Right ventricle myocardium inferior (tissue), 1 donor: ENCODE data around the gene SDK2. TPM values are rescaled to one million over a fixed set of nuclear protein-coding genes. Genes with fewer than 3 reads are reported as not detected.
"Not testable (repeated sequence)": the region's sequence is repeated elsewhere in the genome, so short reads cannot be mapped to it uniquely, and the experiment has no call there.

Experiments
- ATAC-seq: fragments of 200-7000 bp; cut with Tn5 transposase; one replicate; pipeline ENCODE4 v1.9.1; 2020; ENCODE audit warnings: mild to moderate bottlenecking, moderate library complexity
- DNase-seq: peaks from one replicate; pipeline ENCODE4 v3.0.0; 2021; ENCODE audit errors: missing footprints
- intact Hi-C: fragments of 100-400 bp; cut with DNase I; formaldehyde crosslinking; loops from one replicate; pipeline ENCODE4 v1.11.0; 2022
- total RNA-seq: library from RNA; stranded (reverse); fragmentation: NEBNext Ultra II Directional; extraction: Animal tissue kit (Norgen Biotek cat#: 25700); gene quantifications from one replicate; pipeline ENCODE4 v1.2.1, GENCODE V29; 2021
- donor health status: DM: no; HTN: yes; CAD: no; lungs with severe emphysema.

SDK2 gene
- total RNA-seq, 1 donor from 2014 or later, result 1.6 TPM

GRCh38 chr17:73308959-73309358 lies 335.3 kb downstream of the SDK2 start:
- DNase-seq, ATAC-seq: not testable (repeated sequence)
- intact Hi-C loops, result loop anchor here (2.0 kb wide), 1 partner anchor 16 kb away; no protein-coding TSS in a partner anchor

DNA sequence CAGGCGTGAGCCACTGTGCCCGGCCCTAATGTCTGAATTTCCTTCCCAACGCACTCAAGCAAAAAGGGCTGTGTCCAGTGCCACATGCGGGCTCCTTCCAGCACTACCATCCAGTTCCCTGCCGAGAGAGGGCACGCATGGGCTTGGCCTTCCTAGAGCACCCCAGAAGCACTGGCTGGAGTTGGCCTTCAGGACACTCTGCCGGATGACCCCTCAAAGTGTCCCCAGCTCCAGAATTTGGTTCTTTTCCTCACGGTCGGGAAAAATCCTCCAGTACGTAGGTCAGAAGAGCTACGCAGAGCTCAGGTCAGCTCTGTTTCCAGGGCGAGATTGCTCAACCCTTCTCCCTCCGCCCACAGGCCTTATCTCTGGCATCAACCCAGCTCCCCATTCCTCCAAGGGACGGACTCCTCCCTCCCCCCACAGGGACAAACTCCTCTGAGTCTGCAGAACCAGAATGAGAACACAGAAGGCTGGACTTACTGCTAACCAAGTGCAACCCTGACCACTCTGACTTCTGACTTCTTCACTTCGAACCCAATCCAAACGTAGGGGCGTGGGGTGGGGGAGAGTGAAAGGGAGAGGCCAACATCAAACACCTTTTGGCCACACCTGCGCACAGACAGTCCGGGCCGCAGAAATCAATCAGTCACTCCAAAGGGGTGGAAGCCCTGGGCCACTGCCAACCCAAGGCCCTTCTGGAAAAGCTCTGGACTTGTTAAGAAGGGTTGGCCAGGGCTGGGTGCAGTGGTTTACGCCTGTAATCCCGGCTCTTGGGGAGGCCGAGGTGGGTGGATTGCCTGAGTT lies 336.0 kb downstream of the SDK2 start:
- peak; percentile 5 for ATAC-seq
- DNase-seq, result peak; percentile 79
- intact Hi-C loops, result loop anchor here (2.0 kb wide), 1 partner anchor 15 kb away; no protein-coding TSS in a partner anchor

- DNase-seq (no peak), ATAC-seq (no peak)
- intact Hi-C loops, result no loop called here
Observed at GRCh38 chr17:73307130-73307529, 337.1 kb downstream of the SDK2 start.

GRCh38 chr17:73305845-73306836 lies 338.1 kb downstream of the SDK2 start:
- ATAC-seq (no peak), DNase-seq (no peak)
- intact Hi-C loops, result no loop called here

DNA sequence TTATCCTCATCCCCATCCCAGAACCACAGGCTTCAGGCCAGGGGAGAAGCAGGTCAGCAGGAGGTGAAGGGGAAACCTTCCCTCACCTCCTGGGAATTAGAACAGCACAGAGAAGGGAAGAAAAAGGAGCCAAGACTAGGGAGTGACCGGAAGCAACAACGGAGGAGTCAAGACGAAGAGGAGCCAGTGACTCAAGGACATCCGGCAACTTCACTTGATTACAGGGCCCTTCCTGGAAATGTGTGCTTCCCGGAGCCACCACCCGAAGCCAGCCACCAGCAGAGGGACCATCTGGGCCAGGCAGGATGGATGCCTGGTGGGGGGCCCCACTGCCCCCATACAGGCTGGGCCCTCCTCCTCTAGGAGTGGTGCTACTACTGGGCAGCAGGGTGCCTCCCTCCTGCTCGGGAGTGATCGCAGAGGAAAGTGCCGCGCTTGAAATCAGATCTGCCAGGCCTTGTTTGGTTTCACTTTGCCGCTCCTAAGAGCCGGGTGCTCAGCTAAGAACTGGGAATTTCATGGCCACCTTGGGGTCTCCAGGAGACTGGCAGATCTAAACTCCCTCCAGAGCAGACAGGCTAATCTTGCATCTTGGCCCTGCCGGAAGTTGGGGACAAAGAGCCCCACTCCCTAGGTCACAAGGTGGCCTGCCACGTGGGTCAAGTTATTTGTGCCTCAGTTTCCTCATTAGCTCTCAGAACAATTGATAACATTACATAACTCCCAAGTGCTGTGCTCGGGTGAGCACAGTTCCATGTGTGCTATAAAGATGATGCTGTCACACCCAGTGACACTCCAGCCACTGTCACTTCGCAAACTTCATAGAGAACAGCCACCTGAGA lies 339.1 kb downstream of the SDK2 start:
- intact Hi-C loops, result no loop called here
- ATAC-seq (peak; percentile 59), DNase-seq (peak; percentile 83)

DNA sequence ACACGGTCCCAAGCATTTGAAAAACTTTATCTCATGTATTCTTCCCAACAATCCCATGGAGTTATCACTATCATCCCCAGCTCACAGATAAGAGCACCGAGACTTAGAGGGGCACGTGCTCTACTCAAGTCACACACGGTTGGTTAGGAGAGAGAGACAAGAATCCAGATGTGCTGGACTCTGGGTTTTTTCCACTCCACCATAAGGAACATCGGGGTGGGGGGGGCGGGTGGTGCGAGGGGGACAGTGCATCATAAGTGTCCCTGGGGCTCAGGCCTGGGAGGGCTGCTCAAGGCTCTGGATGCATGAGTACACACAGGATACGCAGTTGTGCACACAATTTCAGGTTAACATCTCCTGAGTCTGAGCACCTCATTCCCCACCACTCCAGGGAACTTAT lies 339.8 kb downstream of the SDK2 start:
- DNase-seq, result no peak
- intact Hi-C loops, result no loop called here
- peak; percentile 9 for ATAC-seq

DNA sequence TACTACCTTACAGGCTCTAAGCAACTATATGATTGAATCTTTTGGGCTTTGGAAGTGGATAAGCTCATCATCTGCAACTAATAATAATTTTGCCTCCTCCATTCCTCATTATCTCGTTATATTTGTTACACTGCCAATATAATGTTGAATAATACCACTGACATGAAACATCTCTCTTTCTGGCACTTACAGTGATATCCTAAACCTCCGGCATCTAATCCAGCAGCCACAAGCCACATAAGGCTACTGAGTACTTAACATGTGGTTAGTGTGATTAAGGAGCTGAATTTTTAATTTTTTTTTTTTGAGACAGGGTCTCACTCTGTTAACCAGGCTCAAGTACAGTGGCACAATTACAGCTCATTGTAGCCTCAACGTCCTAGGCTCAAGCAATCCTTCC lies 342.1 kb downstream of the SDK2 start:
- ATAC-seq (no peak), DNase-seq (peak; percentile 2)
- intact Hi-C loops, result no loop called here

DNA sequence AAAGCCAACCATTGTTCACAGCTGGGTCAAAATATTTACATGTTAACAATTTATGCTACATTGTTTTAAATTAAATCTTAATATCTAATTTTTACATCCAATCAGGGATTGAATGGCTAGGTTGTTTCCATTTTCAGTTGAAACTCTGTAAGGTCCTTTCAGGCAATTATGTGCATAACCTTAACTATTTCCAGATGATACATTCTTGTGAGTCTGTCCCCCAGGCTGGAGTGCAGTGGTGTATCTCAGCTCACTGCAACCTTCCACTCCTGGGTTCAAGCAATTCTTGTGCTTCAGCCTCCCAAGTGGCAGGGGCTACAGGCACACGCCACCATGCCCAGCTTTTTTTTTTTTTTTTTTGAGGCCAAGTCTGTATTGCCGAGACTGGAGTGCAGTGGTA lies 342.9 kb downstream of the SDK2 start:
- ATAC-seq (no peak), DNase-seq (no peak)
- intact Hi-C loops, result no loop called here

DNA sequence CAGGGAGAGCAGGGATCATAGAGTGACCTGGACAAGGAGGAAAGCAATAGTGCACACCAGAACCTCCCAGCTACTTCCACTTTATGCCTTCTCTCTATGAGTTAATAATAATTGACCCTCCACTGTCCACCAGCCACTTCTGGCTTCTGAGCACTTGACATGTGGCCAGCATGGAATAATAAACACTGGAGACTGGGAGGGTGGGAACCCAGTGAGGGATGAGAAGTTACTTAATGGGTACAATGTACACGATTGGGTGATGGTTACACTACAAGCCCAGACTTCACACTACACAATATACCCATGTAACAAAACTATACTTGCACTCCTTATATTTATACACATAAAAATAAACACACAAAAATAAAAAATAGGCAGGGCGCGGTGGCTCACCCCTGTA lies 343.9 kb downstream of the SDK2 start:
- no peak for DNase-seq
- intact Hi-C loops, result no loop called here
- ATAC-seq, result no peak

- DNase-seq, result peak; percentile 53
- intact Hi-C loops, result no loop called here
- ATAC-seq, result no peak
Observed at GRCh38 chr17:73297934-73298861, 346.0 kb downstream of the SDK2 start.

- intact Hi-C loops, result loop anchor here (2.0 kb wide), 1 partner anchor 15 kb away; no protein-coding TSS in a partner anchor
- DNase-seq, result peak; percentile 80
- peak; percentile 56 for ATAC-seq
Observed at GRCh38 chr17:73293480-73293911, 350.7 kb downstream of the SDK2 start.

DNA sequence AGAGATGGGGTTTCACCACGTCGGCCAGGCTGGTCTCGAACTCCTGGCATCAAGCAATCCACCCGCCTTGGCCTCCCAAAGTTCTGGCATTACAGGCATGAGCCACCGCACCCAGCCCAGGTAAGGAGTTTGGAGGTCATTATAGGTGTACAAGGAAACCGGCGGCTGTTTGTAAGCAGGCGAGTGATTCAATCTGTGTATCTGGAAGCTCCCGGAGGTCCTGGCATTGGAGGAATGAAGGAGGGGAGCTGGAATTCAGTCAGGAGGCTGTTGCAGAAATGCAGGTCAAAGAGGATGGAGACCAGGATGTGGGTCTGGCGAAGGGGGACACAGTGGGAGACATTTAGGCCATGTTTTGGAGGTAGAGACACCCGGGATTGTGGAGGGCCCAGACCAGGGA lies 351.2 kb downstream of the SDK2 start:
- DNase-seq (no peak), ATAC-seq (no peak)
- intact Hi-C loops, result loop anchor here (2.0 kb wide), 1 partner anchor 16 kb away; no protein-coding TSS in a partner anchor

GRCh38 chr17:73292031-73292531 lies 352.2 kb downstream of the SDK2 start:
- intact Hi-C loops, result loop anchor here (2.0 kb wide), 1 partner anchor 17 kb away; no protein-coding TSS in a partner anchor
- DNase-seq, result peak; percentile 84
- ATAC-seq, result peak; percentile 77

GRCh38 chr17:73291260-73291801 lies 352.9 kb downstream of the SDK2 start:
- DNase-seq, result peak; percentile 79
- ATAC-seq, result peak; percentile 24
- intact Hi-C loops, result no loop called here

DNA sequence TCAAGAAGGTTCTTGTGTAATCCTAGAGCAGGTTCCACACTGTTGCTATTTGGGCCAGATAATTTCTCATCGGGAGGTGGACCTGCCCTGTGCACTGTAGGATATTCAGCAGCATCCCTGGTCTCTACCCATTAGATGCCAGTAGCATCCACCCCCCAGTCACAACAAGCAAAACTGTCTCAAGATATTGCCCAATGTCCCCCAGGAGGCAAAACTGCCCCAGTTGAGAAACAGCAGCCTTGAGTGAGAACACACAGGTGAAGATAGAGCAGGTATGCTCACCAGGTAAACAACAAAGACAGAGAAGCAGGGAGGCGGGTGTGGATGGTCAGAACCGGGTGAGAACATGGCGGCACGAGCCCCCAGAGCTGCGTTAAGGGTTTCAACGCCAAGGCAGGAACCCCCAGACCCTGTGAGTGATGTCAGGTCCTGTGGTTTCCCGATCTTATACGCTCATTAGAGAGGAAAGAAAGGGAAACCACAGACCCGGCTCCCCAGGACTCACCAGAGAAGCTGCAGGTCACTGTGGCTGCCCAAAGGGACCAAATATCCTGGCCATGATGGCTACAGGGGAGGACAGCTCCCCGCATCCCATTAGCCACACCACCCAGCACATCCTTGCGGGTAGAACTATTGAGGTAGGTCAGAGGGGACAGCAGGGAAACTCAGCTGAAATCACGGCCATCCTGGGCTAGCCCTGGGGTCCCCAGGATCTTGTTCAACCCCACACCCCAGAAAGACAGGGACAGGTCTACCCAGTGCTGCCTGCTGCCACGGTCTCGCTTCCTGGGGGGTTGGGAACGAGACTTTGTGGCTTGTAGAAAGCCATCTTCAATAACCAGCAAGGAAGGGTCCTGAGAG lies 353.6 kb downstream of the SDK2 start:
- DNase-seq (peak; percentile 34), ATAC-seq (no peak)
- intact Hi-C loops, result no loop called here
